ENCODE results near the gene GPR87.

Gene GPR87, protein sequence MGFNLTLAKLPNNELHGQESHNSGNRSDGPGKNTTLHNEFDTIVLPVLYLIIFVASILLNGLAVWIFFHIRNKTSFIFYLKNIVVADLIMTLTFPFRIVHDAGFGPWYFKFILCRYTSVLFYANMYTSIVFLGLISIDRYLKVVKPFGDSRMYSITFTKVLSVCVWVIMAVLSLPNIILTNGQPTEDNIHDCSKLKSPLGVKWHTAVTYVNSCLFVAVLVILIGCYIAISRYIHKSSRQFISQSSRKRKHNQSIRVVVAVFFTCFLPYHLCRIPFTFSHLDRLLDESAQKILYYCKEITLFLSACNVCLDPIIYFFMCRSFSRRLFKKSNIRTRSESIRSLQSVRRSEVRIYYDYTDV

DNA sequence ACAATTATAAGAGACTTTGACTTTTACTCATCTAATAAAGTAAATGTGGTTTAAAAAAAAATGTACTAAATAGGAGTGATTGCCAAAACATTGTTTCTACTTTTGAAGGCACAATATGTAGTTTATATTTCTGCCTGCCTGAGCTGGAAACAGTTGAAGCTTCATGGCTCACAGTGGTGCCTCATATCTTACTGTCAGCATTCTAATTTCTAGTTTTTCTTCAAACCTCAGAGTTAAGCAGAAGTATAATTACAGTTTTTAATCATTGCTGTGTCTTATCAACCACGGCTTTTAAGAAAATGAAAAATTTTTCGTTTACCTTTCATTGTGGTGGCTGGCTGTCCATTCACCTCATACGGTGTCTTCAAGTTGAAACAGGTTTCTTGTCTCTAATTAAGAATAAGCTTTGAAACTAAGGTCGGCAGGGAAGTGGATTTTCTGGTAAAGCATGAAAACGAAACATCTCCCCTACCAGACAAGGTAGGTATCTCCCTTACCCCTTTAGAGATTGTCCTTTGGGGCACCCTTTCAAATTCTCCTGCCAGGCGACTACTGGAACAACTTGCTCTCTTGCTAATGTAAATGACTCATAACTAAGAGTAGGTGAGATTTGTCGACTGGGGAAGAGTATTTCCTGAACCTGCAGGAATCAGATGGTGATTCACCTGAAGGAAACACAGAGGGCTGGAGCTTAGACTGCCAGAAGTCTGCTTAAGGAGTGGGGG is at the start of gene GPR87:
TSS of gene GPR87 (minus strand) at position 554 of the 725 bp plus-strand sequence. CDS start 16,720 bp downstream, outside the sequence.
- Histone ChIP-seq H3K4me1 (ENCODE audit: control insufficient read depth, insufficient read depth, low read length) (no peaks in the 10 kb centered on the region), H3K4me3 (ENCODE audit: low read depth, low read length) (peak within 1 kb of the TSS; percentile 18; the same call in 1 of the 2 replicates), H3K27ac (ENCODE audit: extremely low read depth, low read depth, low read length) (no peak within 1 kb of the TSS), H3K9me3 (ENCODE audit: control insufficient read depth, insufficient read depth, low read depth, low read length) (no peaks in the 10 kb centered on the region), H3K36me3 (ENCODE audit: control insufficient read depth in 2 of 2, insufficient read depth in 1 of 2, low read length in 2 of 2) (no peaks in the 10 kb centered on the region)
- TF ChIP-seq GFI1B (tag by site-specific recombination; IDR thresholded peaks at IDR 0.05) (no peak), ZBTB20 (tag by site-specific recombination; IDR thresholded peaks at IDR 0.05) (no peak), PRDM1 (tag by site-specific recombination; IDR thresholded peaks at IDR 0.05) (0 out of 2 replicates have a peak, but pooled peaks have one; percentile 19)
- TF ChIP-seq, protein P1, sequence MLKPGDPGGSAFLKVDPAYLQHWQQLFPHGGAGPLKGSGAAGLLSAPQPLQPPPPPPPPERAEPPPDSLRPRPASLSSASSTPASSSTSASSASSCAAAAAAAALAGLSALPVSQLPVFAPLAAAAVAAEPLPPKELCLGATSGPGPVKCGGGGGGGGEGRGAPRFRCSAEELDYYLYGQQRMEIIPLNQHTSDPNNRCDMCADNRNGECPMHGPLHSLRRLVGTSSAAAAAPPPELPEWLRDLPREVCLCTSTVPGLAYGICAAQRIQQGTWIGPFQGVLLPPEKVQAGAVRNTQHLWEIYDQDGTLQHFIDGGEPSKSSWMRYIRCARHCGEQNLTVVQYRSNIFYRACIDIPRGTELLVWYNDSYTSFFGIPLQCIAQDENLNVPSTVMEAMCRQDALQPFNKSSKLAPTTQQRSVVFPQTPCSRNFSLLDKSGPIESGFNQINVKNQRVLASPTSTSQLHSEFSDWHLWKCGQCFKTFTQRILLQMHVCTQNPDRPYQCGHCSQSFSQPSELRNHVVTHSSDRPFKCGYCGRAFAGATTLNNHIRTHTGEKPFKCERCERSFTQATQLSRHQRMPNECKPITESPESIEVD (tag by site-specific recombination; IDR thresholded peaks at IDR 0.05) = 0 out of 2 replicates have a peak, but pooled peaks have one; percentile 11
- ChIA-PET CTCF (no interaction called here), POLR2A (no interaction called here)

DNA sequence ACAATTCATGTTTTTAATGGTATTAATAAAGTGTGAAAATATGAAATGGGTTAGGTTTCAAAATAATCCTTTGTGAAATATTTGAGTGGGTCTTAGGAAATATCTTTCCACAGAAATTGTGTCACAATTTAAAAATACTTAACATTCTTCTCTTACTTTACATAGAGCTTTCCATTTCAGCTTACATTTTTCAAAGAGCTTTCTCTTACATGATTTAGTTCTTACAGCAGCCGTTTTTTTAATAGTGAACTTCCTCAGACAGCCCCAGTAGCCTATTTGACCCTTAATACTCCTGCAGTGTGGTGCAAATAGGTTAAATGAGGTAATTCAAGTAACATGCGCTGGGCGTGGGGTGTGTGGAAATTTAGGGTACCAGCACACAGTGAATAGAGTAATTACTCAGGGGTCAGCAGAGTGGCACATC is 46.1 kb upstream of the GPR87 start:
- no peak for TF ChIP-seq GLIS1 (tag by site-specific recombination; IDR thresholded peaks at IDR 0.05)
- POLR2A ChIA-PET = no interaction called here
- no peak overlapping the region for H3K27ac ChIP-seq (ENCODE audit: extremely low read depth, low read depth, low read length)
- peaks cover 0 to 13% of the 10 kb centered on the region in 2 experiments; a peak in 1 of 3 replicates for H3K36me3 ChIP-seq (ENCODE audit: control insufficient read depth in 2 of 2, insufficient read depth in 1 of 2, low read length in 2 of 2)
- no peaks in the 10 kb centered on the region for H3K4me1 ChIP-seq (ENCODE audit: control insufficient read depth, insufficient read depth, low read length)
- no peak overlapping the region for H3K4me3 ChIP-seq (ENCODE audit: low read depth, low read length)
- no peaks in the 10 kb centered on the region for H3K9me3 ChIP-seq (ENCODE audit: control insufficient read depth, insufficient read depth, low read depth, low read length)
- CTCF ChIA-PET = interaction anchor here (0.5 kb wide), 1 partner anchor 74 kb away, joined by 3 read pairs; no protein-coding TSS in a partner anchor

DNA sequence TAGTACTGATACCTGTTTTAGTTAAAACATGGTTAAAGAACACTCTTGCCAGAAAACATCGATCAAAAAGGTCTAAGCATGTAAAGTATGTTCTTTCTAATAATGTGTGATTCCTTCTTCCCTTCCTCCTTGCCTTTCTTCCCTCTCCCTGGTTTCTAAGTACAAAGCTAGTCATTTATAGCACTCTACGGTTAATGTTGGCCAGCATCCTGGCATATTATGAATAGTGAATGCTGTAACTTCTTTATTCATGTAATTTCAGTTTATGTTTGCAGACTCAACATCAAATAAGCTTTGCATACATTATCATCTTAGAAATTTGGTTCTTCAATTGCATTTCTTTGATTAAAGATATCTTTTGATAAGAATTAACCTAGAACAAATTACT is 40.8 kb upstream of the GPR87 start:
- Histone ChIP-seq H3K4me1 (ENCODE audit: control insufficient read depth, insufficient read depth, low read length) (no peaks in the 10 kb centered on the region), H3K9me3 (ENCODE audit: control insufficient read depth, insufficient read depth, low read depth, low read length) (no peaks in the 10 kb centered on the region), H3K4me3 (ENCODE audit: low read depth, low read length) (no peak overlapping the region), H3K27ac (ENCODE audit: extremely low read depth, low read depth, low read length) (no peak overlapping the region), H3K36me3 (ENCODE audit: control insufficient read depth in 2 of 2, insufficient read depth in 1 of 2, low read length in 2 of 2) (peaks cover 0 to 11% of the 10 kb centered on the region in 2 experiments; a peak in 1 of 3 replicates)
- POLR2A ChIA-PET = no interaction called here
- CTCF ChIA-PET = interaction anchor here (1.2 kb wide), 1 partner anchor 189 kb away, joined by 3 read pairs; no protein-coding TSS in a partner anchor
- TF ChIP-seq, protein P2, sequence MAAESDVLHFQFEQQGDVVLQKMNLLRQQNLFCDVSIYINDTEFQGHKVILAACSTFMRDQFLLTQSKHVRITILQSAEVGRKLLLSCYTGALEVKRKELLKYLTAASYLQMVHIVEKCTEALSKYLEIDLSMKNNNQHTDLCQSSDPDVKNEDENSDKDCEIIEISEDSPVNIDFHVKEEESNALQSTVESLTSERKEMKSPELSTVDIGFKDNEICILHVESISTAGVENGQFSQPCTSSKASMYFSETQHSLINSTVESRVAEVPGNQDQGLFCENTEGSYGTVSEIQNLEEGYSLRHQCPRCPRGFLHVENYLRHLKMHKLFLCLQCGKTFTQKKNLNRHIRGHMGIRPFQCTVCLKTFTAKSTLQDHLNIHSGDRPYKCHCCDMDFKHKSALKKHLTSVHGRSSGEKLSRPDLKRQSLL (tag by site-specific recombination; IDR thresholded peaks at IDR 0.05) = no peak
- TF ChIP-seq ZNF701 (tag by site-specific recombination; IDR thresholded peaks at IDR 0.05) (no peak), ZNF433 (tag by site-specific recombination; IDR thresholded peaks at IDR 0.05; ENCODE audit: low read depth) (no peak), ZNF560 (tag by site-specific recombination; IDR thresholded peaks at IDR 0.05; ENCODE audit: borderline replicate concordance) (no peak), ZFP69B (tag by site-specific recombination; IDR thresholded peaks at IDR 0.05) (no peak), KLF16 (tag by site-specific recombination; IDR thresholded peaks at IDR 0.05) (no peak), ZNF354C (tag by site-specific recombination; IDR thresholded peaks at IDR 0.05; ENCODE audit: borderline replicate concordance, low read depth) (no peak), KLF8 (tag by site-specific recombination; IDR thresholded peaks at IDR 0.05) (no peak), ZNF121 (tag by site-specific recombination; IDR thresholded peaks at IDR 0.05) (no peak), ZNF792 (tag by site-specific recombination; IDR thresholded peaks at IDR 0.05) (no peak), ZNF248 (tag by site-specific recombination; IDR thresholded peaks at IDR 0.05) (no peak), FEZF1 (tag by site-specific recombination; IDR thresholded peaks at IDR 0.05) (no peak), ZNF626 (tag by site-specific recombination; IDR thresholded peaks at IDR 0.05) (no peak), ZNF830 (tag by site-specific recombination; IDR thresholded peaks at IDR 0.05; ENCODE audit: low read depth) (no peak)
- TF ChIP-seq, protein P3, sequence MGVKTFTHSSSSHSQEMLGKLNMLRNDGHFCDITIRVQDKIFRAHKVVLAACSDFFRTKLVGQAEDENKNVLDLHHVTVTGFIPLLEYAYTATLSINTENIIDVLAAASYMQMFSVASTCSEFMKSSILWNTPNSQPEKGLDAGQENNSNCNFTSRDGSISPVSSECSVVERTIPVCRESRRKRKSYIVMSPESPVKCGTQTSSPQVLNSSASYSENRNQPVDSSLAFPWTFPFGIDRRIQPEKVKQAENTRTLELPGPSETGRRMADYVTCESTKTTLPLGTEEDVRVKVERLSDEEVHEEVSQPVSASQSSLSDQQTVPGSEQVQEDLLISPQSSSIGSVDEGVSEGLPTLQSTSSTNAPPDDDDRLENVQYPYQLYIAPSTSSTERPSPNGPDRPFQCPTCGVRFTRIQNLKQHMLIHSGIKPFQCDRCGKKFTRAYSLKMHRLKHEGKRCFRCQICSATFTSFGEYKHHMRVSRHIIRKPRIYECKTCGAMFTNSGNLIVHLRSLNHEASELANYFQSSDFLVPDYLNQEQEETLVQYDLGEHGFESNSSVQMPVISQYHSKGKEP (tag by site-specific recombination; IDR thresholded peaks at IDR 0.05) = no peak
- TF ChIP-seq, protein P4, sequence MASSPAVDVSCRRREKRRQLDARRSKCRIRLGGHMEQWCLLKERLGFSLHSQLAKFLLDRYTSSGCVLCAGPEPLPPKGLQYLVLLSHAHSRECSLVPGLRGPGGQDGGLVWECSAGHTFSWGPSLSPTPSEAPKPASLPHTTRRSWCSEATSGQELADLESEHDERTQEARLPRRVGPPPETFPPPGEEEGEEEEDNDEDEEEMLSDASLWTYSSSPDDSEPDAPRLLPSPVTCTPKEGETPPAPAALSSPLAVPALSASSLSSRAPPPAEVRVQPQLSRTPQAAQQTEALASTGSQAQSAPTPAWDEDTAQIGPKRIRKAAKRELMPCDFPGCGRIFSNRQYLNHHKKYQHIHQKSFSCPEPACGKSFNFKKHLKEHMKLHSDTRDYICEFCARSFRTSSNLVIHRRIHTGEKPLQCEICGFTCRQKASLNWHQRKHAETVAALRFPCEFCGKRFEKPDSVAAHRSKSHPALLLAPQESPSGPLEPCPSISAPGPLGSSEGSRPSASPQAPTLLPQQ (tag by site-specific recombination; IDR thresholded peaks at IDR 0.05) = no peak
